PC-3 (cell line): ENCODE results near the gene TUBB2B. TPM values are rescaled to one million over a fixed set of nuclear protein-coding genes. Genes with fewer than 3 reads are reported as not detected.
"Not testable (repeated sequence)": the region's sequence is repeated elsewhere in the genome, so short reads cannot be mapped to it uniquely, and the experiment has no call there.

Experiments used
- ATAC-seq: fragments of 200-7000 bp; cut with Tn5 transposase; 2 replicates; pipeline ENCODE4 v1.9.1; 2020; ENCODE audit warnings: mild to moderate bottlenecking, moderate library complexity
- BruUV-seq: library from RNA; stranded (reverse); fragments of 400-500 nt; replicated peaks from 2 replicates; lab custom pipeline; 2021; lab: Mats Ljungman, UMichigan
- CTCF ChIA-PET: fragments of 300-600 bp; sonication (Branson Sonifier 250); formaldehyde crosslinking; loops from one replicate; lab custom pipeline; 2022; ENCODE audit warnings: antibody characterized with exemption; lab: Charles Lee
- POLR2A ChIA-PET: fragments of 300-600 bp; sonication (Branson Sonifier 250); formaldehyde crosslinking; loops from one replicate; lab custom pipeline; 2022; ENCODE audit warnings: antibody characterized with exemption; ENCODE audit not compliant: unreplicated experiment; lab: Charles Lee
- DNase-seq: peaks from one replicate; pipeline ENCODE4 v3.0.0-alpha.2; 2015
- H2AFZ ChIP-seq: fragments of 300-600 bp; sonication (generic); 2 replicates; pipeline ENCODE4 v1.6.0; 2016; ENCODE audit warnings: antibody characterized with exemption, low read length
- H3F3A ChIP-seq: fragments of 300-600 bp; sonication (generic); one replicate; pipeline ENCODE4 v1.6.0; 2017; ENCODE audit warnings: antibody characterized with exemption, low read length, control low read depth, mild to moderate bottlenecking; ENCODE audit not compliant: unreplicated experiment
- H3K27ac ChIP-seq: fragments of 300-600 bp; sonication (generic); 2 replicates; pipeline ENCODE4 v1.5.1; 2016; ENCODE audit warnings: mild to moderate bottlenecking, low read length
- H3K27me3 ChIP-seq: fragments of 300-600 bp; sonication (generic); 2 replicates; pipeline ENCODE4 v1.6.1; 2016; ENCODE audit warnings: low read length, mixed read lengths
- H3K36me3 ChIP-seq: fragments of 300-600 bp; sonication (generic); 2 replicates; pipeline ENCODE4 v1.6.1; 2016; ENCODE audit warnings: low read depth, mixed run types, low read length, mixed read lengths
- H3K4me1 ChIP-seq: fragments of 300-600 bp; sonication (generic); 2 replicates; pipeline ENCODE4 v1.5.1; 2016; ENCODE audit warnings: low read length; ENCODE audit not compliant: insufficient read depth
- H3K4me2 ChIP-seq: fragments of 300-600 bp; sonication (generic); 2 replicates; pipeline ENCODE4 v1.6.0; 2016; ENCODE audit warnings: low read length
- H3K4me3 ChIP-seq: fragments of 300-600 bp; sonication (generic); 2 replicates; pipeline ENCODE4 v1.5.1; 2016; ENCODE audit warnings: mild to moderate bottlenecking, low read length, mixed read lengths
- H3K79me2 ChIP-seq: fragments of 300-600 bp; sonication (generic); 2 replicates; pipeline ENCODE4 v1.6.1; 2017; ENCODE audit warnings: low read length, mixed read lengths
- H3K9ac ChIP-seq: fragments of 300-600 bp; sonication (generic); 2 replicates; pipeline ENCODE4 v1.6.0; 2016; ENCODE audit warnings: mild to moderate bottlenecking, low read length
- H3K9me2 ChIP-seq: fragments of 300-600 bp; sonication (generic); replicated peaks from 2 replicates; pipeline ENCODE4 v1.6.1; 2016; ENCODE audit warnings: mixed run types, low read length, mixed read lengths
- H3K9me3 ChIP-seq: fragments of 300-600 bp; sonication (generic); 2 replicates; pipeline ENCODE4 v1.6.1; 2016; ENCODE audit warnings: low read length, mixed read lengths
- H4K20me1 ChIP-seq: fragments of 300-600 bp; sonication (generic); 2 replicates; pipeline ENCODE4 v1.6.1; 2016; ENCODE audit warnings: low read length, mixed read lengths
- CTCF ChIP-seq: fragments of 300-600 bp; sonication (generic); conservative IDR thresholded peaks from 2 replicates; pipeline ENCODE4 v1.5.1; 2017; ENCODE audit warnings: antibody characterized with exemption, low read depth, mild to moderate bottlenecking, low read length
- EZH2 ChIP-seq: fragments of 300-600 bp; sonication (generic); IDR thresholded peaks from one replicate; pipeline ENCODE4 v1.6.1; 2017; ENCODE audit warnings: antibody characterized with exemption, mild to moderate bottlenecking, low read length; ENCODE audit not compliant: unreplicated experiment
- EZH2phosphoT487 ChIP-seq: fragments of 300-600 bp; sonication (generic); IDR thresholded peaks from 2 replicates; pipeline ENCODE4 v1.6.1; 2018; ENCODE audit warnings: mild to moderate bottlenecking, antibody characterized with exemption, low read length, borderline replicate concordance
- intact Hi-C: fragments of 100-400 bp; cut with micrococcal nuclease; formaldehyde crosslinking; loops from 2 replicates; pipeline ENCODE4 v1.9.0; 2023
- total RNA-seq: library from RNA; depleted of rRNA; stranded (reverse); fragments of >200 nt; gene quantifications from 2 replicates; pipeline ENCODE4 v1.2.3, GENCODE V29; 2014

TUBB2B gene
- total RNA-seq, 1 experiment from 2014 or later, result 6.5 TPM

DNA sequence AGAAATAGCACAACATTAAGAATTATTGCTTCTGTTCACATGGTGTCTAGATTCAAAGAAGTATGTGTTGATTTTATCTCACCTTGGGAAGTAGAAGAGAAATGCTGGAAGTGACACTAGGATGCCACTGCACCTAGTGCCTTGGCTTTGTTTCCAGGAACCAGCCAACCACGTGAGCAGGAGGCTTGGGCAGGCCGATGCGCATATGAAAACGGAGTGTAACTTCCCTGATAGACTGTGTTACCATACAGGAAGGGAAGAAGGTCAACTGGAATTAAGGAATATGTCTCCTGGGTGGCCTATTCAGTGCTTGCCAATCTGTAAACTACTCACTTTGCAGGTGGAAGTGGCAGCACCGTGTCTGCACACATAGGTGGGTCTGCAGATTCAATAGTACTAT lies 28.1 kb downstream of the TUBB2B start:
- Histone ChIP-seq H3K4me3 (no peak overlapping the region), H3K9me2 (no peaks in the 10 kb centered on the region), H3K4me1 (no peaks in the 10 kb centered on the region), H3K27me3 (no peaks in the 10 kb centered on the region), H3F3A (no peaks in the 10 kb centered on the region), H3K27ac (no peak overlapping the region), H3K9me3 (no peaks in the 10 kb centered on the region), H3K79me2 (no peaks in the 10 kb centered on the region), H3K4me2 (no peak overlapping the region), H3K36me3 (no peaks in the 10 kb centered on the region), H3K9ac (no peak overlapping the region), H2AFZ (no peak overlapping the region), H4K20me1 (no peaks in the 10 kb centered on the region)
- ATAC-seq (no peak), DNase-seq (no peak)
- TF ChIP-seq EZH2, result no peak
- TF ChIP-seq EZH2phosphoT487, result no peak
- no peak for TF ChIP-seq CTCF
- intact Hi-C loops, result no loop called here
- ChIA-PET CTCF (no interaction called here), POLR2A (no interaction called here)
- BruUV-seq, result no TSS peak

DNA sequence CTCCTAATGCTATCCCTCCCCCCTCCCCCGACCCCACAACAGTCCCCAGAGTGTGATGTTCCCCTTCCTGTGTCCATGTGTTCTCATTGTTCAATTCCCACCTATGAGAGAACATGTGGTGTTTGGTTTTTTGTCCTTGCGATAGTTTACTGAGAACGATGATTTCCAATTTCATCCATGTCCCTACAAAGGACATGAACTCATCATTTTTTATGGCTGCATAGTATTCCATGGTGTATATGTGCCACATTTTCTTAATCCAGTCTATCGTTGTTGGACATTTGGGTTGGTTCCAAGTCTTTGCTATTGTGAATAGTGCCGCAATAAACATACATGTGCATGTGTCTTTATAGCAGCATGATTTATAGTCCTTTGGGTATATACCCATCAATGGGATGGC lies 29.7 kb downstream of the TUBB2B start:
- H3K79me2 ChIP-seq, H3K9me2 ChIP-seq, H3K9me3 ChIP-seq, BruUV-seq, intact Hi-C loops, CTCF ChIA-PET, H2AFZ ChIP-seq, ATAC-seq, H3K27ac ChIP-seq, POLR2A ChIA-PET, H3K4me1 ChIP-seq, H3K36me3 ChIP-seq, H4K20me1 ChIP-seq, DNase-seq, H3K4me3 ChIP-seq, H3F3A ChIP-seq, H3K9ac ChIP-seq, H3K4me2 ChIP-seq, H3K27me3 ChIP-seq: not testable (repeated sequence)

DNA sequence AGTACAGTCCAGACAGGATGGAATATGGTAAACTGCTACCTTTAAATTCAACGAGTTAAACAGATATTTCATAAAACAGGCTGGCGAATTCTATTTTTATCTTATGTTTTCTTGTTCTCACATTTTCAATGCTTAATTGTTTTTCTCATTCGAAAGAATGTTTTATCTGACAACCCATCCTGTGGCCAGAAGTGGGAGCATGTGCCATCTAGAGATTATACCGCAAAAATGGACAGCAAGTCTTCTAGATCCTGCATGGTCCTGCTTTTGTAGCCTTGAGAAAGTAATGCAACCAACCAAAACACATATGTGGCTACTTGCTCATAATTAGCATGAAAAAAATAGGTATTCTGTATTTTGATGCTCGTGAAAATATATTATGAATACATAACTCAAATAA lies 30.7 kb downstream of the TUBB2B start:
- no peak for TF ChIP-seq EZH2
- TF ChIP-seq EZH2phosphoT487, result no peak
- TF ChIP-seq CTCF, result no peak
- intact Hi-C loops, result no loop called here
- no peak overlapping the region for H3K4me3 ChIP-seq
- no peak overlapping the region for H3K9ac ChIP-seq
- DNase-seq (no peak), ATAC-seq (no peak)
- no peaks in the 10 kb centered on the region for H3K36me3 ChIP-seq
- H4K20me1 ChIP-seq, result no peaks in the 10 kb centered on the region
- H3K4me1 ChIP-seq, result no peaks in the 10 kb centered on the region
- no peaks in the 10 kb centered on the region for H3F3A ChIP-seq
- no peaks in the 10 kb centered on the region for H3K79me2 ChIP-seq
- no peaks in the 10 kb centered on the region for H3K9me2 ChIP-seq
- ChIA-PET POLR2A (no interaction called here), CTCF (no interaction called here)
- no peaks in the 10 kb centered on the region for H3K9me3 ChIP-seq
- no TSS peak for BruUV-seq
- H3K27me3 ChIP-seq, result no peaks in the 10 kb centered on the region
- no peak overlapping the region for H3K27ac ChIP-seq
- H3K4me2 ChIP-seq, result no peak overlapping the region
- no peak overlapping the region for H2AFZ ChIP-seq
